Transverse colon (tissue), 4 donors: ENCODE results near the gene DNAH1. TPM values are rescaled to one million over a fixed set of nuclear protein-coding genes. Genes with fewer than 3 reads are reported as not detected.
"Not testable (repeated sequence)": the region's sequence is repeated elsewhere in the genome, so short reads cannot be mapped to it uniquely, and the experiment has no call there.

ENCODE experiments used
- DNase-seq: peaks from one replicate; pipeline ENCODE4 v3.0.0-alpha.2; 2019
- H3K27ac ChIP-seq, 4 donors: fragments of 200-600 bp; sonication (generic); 2 replicates each; pipeline ENCODE4 v1.5.1; 2016 to 2018; ENCODE audit warnings: inconsistent platforms in 4 of 4
- H3K27me3 ChIP-seq: fragments of 200-600 bp; sonication (generic); 2 replicates; pipeline ENCODE4 v1.5.1; 2017; ENCODE audit warnings: inconsistent platforms
- H3K36me3 ChIP-seq, 4 donors: fragments of 200-600 bp; sonication (generic); 2 replicates each; pipeline ENCODE4 v1.5.1; 2017 to 2019; ENCODE audit warnings: inconsistent platforms in 4 of 4
- H3K4me1 ChIP-seq, 4 donors: fragments of 200-600 bp; sonication (generic); 2 replicates each; pipeline ENCODE4 v1.5.1; 2017 to 2020; ENCODE audit warnings: inconsistent platforms in 4 of 4
- H3K4me3 ChIP-seq, 4 donors: fragments of 200-600 bp; sonication (generic); 1 replicate in 1 of 4; 2 replicates in 3 of 4; pipeline versions ENCODE4 v1.5.1 to v1.6.1; 2017 to 2019; ENCODE audit warnings: inconsistent platforms in 4 of 4
- H3K9me3 ChIP-seq, 2 donors: fragments of 200-600 bp; sonication (generic); 2 replicates each; pipeline ENCODE4 v1.5.1; 2017 to 2019; ENCODE audit warnings: inconsistent platforms in 2 of 2
- CTCF ChIP-seq, 5 experiments: fragments of 200-600 bp in 3 of 5; fragments of 450-650 bp in 2 of 5; sonication (generic) in 3 of 5; IDR thresholded peaks; 1 replicate in 2 of 5; 2 replicates in 3 of 5; pipeline ENCODE4 v1.5.1; 2016 to 2017; ENCODE audit warnings: antibody characterized with exemption in 5 of 5, inconsistent platforms in 3 of 5, mild to moderate bottlenecking in 2 of 5, moderate library complexity in 1 of 5
- EP300 ChIP-seq: sonication (generic); formaldehyde crosslinking; IDR thresholded peaks from one replicate; pipeline ENCODE4 v1.6.1; 2017; ENCODE audit warnings: antibody characterized with exemption, low read depth
- POLR2A ChIP-seq: fragments of 450-650 bp; IDR thresholded peaks from one replicate; pipeline ENCODE4 v1.6.1; 2016; ENCODE audit warnings: antibody characterized with exemption, mild to moderate bottlenecking, moderate library complexity
- POLR2AphosphoS5 ChIP-seq, 3 donors: sonication (generic); formaldehyde crosslinking; IDR thresholded peaks; one replicate each; pipeline ENCODE4 v1.6.1; 2016; ENCODE audit warnings: antibody characterized with exemption in 3 of 3
- WGBS, 2 donors: methylation state at CpG; one replicate each; pipeline ENCODE4 v1.1.5; 2018; ENCODE audit warnings: low coverage in 1 of 2; 5-methylcytosine and 5-hydroxymethylcytosine counted together
- in situ Hi-C, 4 donors: fragments of 200-750 bp; cut with MboI; loops; one replicate each; pipeline versions ENCODE4 v1.15.0 to v1.15.1; 2017; ENCODE audit warnings: low sequenced_read_pairs in 3 of 4, low pct_ligation_motif_present in 1 of 4, low pct_unique_long_range_greater_than_20kb in 1 of 4
- intact Hi-C: fragments of 100-400 bp; cut with DNase I; formaldehyde crosslinking; loops from one replicate; pipeline ENCODE4 v1.15.1; 2023; ENCODE audit warnings: low total_unique reads
- total RNA-seq, 4 donors: library from RNA; depleted of rRNA; stranded (reverse); fragments of >200 nt; gene quantifications; one replicate each; pipeline ENCODE4 v1.1.0, GENCODE V29; 2016

The DNAH1 gene
- total RNA-seq, 4 donors from 2014 or later = 17.6 to 102 (median 26.3) TPM

GRCh38 chr3:52270252-52270754 is 45.8 kb upstream of the DNAH1 start:
- Histone ChIP-seq H3K4me1 (peaks cover 17 to 68% (median 35%) of the 10 kb centered on the region in 4 donors), H3K36me3 (peaks cover 0 to 50% (median 20%) of the 10 kb centered on the region in 4 donors)
- in situ Hi-C loops = no loop called here

GRCh38 chr3:52272172-52272571 is 43.9 kb upstream of the DNAH1 start:
- H3K4me3 ChIP-seq, H3K9me3 ChIP-seq, DNase-seq, intact Hi-C loops, in situ Hi-C loops, H3K27me3 ChIP-seq: not testable (repeated sequence)
- H3K27ac ChIP-seq = peak overlapping the region; percentile 41 to 66 (median 50)
- H3K4me1 ChIP-seq = peaks cover 25 to 87% (median 50%) of the 10 kb centered on the region in 4 donors
- WGBS, 2 donors = 87 to 90% methylated on average over 2 to 9 of the region's 9 CpGs
- peaks cover 0 to 33% (median 12%) of the 10 kb centered on the region in 4 donors for H3K36me3 ChIP-seq

More at GRCh38 chr3:52270252-52270754, 45.8 kb upstream of the DNAH1 start:
- 42 to 43% methylated on average over 6 to 9 of the region's 9 CpGs for WGBS, 2 donors
- intact Hi-C loops = no loop called here
- no peak for TF ChIP-seq POLR2A
- no peak for TF ChIP-seq POLR2AphosphoS5 (IDR thresholded peaks at IDR 0.05)
- no peak for TF ChIP-seq EP300
- no peak for TF ChIP-seq CTCF (IDR thresholded peaks at IDR 0.05)
- Histone ChIP-seq H3K27me3 (no peaks in the 10 kb centered on the region), H3K4me3 (no peak overlapping the region), H3K9me3 (no peaks in the 10 kb centered on the region), H3K27ac (peak overlapping the region; percentile 41 to 66 (median 56))
- DNase-seq = no peak

GRCh38 chr3:52272831-52273230 is 43.3 kb upstream of the DNAH1 start:
- Histone ChIP-seq H3K4me3 (no peak overlapping the region), H3K27ac (peak overlapping the region in 1 of 4 donors; percentile 41), H3K36me3 (peaks cover 0 to 26% (median 9%) of the 10 kb centered on the region in 4 donors), H3K4me1 (peaks cover 25 to 88% (median 50%) of the 10 kb centered on the region in 4 donors), H3K9me3 (no peaks in the 10 kb centered on the region), H3K27me3 (no peaks in the 10 kb centered on the region)
- intact Hi-C loops = no loop called here
- no peak for DNase-seq
- 73% methylated on average over 3 of the region's 3 CpGs; no CpG with 5 or more reads in 1 of the 2 donors for WGBS, 2 donors
- in situ Hi-C loops = no loop called here
- TF ChIP-seq POLR2AphosphoS5 (IDR thresholded peaks at IDR 0.05) = no peak
- no peak for TF ChIP-seq CTCF (IDR thresholded peaks at IDR 0.05)
- no peak for TF ChIP-seq POLR2A
- no peak for TF ChIP-seq EP300

- H3K36me3 ChIP-seq, H3K4me3 ChIP-seq, H3K9me3 ChIP-seq, intact Hi-C loops, in situ Hi-C loops, DNase-seq, H3K27me3 ChIP-seq: not testable (repeated sequence)
- WGBS, 2 donors = 91 to 98% methylated on average over 9 to 18 of the region's 18 CpGs
- H3K27ac ChIP-seq = peak overlapping the region; percentile 97 to 99 (median 98)
- peaks cover 29 to 85% (median 59%) of the 10 kb centered on the region in 4 donors for H3K4me1 ChIP-seq
These were observed 41.3 kb upstream of the DNAH1 start for GRCh38 chr3:52274781-52275180.

GRCh38 chr3:52277071-52277964 is 38.8 kb upstream of the DNAH1 start:
- peak; percentile 84 for DNase-seq
- peak overlapping the region; percentile 77 to 97 (median 84) for H3K4me3 ChIP-seq
- peaks cover 24 to 82% (median 40%) of the 10 kb centered on the region in 4 donors for H3K4me1 ChIP-seq
- H3K27ac ChIP-seq = peak overlapping the region; percentile 97 to 99 (median 98)
- intact Hi-C loops = no loop called here
- in situ Hi-C loops = no loop called here
- H3K27me3 ChIP-seq = no peaks in the 10 kb centered on the region
- H3K9me3 ChIP-seq = no peaks in the 10 kb centered on the region
- TF ChIP-seq POLR2AphosphoS5 (IDR thresholded peaks at IDR 0.05) (peak; percentile 70 to 83 (median 79)), POLR2A (peak; percentile 76), EP300 (no peak), CTCF (IDR thresholded peaks at IDR 0.05) (no peak)
- H3K36me3 ChIP-seq = no peaks in the 10 kb centered on the region
- WGBS, 2 donors = 0 to 2% methylated on average over 15 to 28 of the region's 28 CpGs
